Activated CD4-positive, CD25-positive, alpha-beta regulatory T cell (primary cell): ENCODE measurements around the gene TROAP.

ENCODE experiments used
- DNase-seq, 4 experiments: peaks; one replicate each; lab custom pipeline; 2025; lab: John Stamatoyannopoulos, UW

The TROAP gene

DNA sequence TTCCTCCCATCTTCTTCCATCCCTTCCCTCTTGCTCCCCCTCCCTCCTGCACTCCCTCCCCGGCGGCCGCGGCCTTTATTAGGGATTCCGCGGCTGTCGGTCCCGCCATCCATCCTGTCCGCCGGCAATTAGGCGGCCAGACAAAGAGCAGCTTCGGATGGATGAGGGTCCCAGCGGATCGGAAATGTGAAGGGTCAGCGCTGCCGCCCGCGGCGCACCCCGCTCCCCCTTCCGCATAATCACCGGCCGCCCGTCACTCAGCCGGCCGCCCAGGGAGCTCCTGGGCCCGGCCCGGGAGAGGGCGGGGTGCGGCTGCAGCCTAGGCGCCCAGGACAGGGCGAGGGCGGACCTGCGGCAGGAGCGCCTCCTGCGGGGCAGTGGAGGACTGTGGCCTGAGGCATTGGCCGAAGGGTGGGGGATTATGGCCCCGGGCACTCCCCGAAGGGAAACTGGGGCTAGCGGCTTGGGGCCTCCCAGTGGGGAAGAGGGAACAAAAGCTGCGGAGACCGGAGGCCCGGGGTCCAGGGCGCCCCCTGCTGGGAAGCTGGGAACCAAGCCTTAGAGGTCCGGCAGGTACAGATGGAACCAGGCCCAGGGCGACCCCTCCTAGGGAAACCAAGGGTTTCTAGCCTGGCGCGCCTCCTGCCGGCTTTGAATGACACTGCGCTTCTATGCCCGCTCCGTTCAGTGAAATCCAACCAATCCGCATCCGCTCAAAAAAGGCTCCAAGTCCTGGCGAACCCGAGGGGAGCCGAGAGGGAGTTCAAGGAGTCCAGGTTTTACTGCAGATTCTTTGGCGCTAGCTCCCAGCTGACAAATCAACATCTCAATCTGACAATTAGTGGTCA is 19.2 kb downstream of the TROAP start:
- peak; percentile 38 to 73 (median 59) for DNase-seq

DNA sequence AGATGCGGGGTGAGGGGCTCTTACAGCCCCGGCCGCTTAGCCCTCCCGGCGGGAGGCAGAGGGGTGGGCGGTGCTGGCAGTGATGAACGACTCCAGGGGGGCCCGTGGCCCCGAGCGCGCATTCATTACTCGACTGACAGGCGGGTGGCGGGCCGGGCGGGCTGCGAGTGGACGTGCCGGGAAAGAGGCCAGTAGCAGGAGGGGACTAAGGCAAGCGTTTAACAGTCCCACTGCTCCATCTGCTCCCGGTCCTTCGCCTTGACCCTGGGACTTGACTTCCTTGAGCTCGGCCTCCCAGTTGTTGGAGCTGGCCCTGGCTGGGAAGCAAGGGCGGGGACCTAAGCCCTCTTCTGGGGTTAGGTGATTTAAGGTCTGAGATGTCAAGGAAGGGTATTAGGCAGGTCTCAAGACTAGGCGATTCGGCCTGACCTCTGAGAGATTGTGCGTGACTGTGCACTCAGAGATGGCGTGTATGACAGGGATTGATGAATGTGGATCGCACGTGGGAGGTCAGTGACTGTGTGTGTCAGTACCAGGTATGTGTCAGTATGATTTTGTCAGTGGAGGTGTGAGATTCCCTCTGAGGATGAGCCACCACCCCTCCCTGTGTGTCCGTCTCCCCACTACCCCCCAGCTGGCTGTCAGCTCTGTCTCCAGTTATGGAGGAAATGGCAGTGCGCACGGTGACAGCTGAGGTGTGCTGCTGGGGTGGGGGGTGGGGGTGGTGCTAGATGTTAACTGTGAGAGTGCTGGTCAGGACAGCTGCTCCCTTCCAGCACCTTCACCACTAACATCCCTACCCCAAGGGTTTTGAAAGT is 20.1 kb downstream of the TROAP start:
- no peak for DNase-seq

DNA sequence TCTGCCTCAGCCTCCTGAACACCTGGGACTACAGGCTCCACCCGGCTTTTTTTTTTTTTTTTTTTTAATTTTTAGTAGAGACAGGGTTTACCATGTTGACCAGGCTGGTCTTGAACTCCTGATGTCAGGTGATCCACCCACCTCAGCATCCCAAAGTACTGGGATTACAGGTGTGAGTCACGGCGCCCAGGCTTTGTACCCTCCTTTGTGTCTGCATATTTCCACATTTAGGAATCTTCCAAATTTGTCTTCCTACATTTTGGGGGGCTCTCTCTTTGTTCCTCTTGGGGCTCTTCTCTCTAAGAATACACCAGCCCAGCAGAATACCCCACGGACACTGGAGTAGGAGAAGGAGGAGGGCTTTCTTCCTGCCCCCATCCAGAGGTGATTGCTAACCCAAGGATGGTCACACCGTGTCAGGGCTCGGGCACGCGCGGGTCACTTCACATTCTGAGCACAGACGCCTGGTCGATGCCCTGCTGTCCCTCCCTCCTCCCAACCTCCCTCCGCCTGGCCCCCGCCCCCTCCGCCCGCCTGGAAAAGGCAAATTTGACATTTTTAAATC is 21.5 kb downstream of the TROAP start:
- DNase-seq, result no peak

DNA sequence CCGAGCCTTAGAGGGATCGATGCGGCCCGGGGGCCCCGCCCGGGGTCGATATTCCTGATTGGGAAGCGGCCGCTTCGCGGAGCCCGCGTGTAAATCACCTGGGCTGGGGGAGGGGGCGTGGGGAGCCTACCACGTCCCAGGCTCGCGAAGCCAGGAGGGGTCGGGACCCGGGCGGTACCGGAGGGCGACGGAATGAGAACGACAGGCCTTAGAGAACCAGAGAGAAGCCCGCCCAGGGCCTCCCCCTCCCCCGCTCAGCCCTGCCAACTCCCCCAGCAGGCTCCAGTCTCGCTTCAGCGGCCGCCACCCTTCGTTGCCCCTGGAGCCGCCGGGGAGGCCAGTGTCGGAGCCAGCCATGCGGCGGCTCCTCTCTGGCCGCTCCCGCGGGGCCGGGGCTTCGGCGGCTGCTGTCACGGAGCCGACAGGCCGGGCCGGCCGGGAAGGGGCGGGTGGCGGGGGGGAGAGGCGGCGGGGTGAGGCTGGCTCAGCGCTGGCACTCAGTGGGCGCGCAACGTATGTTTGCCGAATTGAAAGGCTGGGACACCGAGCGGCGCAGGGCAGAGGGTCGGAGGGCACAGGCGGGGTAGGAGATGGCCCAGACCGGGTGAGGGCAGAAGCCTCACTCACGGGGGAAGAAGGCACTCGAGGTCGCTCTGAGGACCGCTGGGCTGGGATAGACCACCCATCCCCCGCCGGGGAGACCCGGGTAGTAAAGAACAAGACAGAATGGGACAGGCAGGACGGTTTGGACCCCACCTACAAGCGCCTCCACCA is 22.2 kb downstream of the TROAP start:
- no peak for DNase-seq

DNA sequence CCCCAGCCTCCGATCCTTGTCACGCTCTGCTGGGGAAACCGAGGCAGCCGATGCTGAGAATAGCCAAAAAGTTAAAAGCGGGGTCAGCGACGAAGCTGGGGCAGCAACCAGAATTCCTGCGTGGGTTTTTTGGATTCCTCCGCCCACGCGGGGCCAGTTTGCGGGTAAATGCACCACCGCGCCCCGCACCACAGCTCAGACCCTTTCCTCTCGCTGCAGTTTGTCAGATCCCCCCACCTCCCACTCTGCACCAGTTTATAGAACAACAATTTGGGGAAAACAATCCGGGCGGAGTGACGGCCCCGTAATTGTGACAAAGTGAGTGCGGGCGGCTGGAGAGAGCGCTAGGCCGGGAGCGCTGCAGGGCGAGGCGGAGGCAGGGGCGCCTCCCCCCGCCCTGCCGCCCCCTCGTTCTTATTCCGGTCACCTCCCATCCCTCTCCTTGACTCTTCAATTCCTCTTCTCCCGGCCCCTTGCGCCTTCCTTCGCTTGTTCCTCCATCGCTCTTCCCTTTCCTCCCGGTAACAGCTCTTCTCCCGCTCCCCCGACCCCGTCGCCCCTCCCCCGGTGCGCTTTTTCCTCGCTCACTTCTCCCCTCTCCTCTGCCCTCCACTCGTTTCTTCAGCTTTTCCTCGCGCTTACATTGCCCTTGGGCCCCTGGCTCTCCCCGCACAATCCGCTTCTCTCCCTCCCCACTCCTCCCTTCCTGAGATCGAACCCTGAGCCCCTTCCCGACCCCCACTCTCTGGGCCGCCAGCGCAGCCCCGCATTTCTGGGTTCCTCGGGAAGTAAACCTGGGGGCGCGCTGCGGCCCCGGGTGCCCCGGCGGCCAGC is 23.0 kb downstream of the TROAP start:
- no peak for DNase-seq

DNA sequence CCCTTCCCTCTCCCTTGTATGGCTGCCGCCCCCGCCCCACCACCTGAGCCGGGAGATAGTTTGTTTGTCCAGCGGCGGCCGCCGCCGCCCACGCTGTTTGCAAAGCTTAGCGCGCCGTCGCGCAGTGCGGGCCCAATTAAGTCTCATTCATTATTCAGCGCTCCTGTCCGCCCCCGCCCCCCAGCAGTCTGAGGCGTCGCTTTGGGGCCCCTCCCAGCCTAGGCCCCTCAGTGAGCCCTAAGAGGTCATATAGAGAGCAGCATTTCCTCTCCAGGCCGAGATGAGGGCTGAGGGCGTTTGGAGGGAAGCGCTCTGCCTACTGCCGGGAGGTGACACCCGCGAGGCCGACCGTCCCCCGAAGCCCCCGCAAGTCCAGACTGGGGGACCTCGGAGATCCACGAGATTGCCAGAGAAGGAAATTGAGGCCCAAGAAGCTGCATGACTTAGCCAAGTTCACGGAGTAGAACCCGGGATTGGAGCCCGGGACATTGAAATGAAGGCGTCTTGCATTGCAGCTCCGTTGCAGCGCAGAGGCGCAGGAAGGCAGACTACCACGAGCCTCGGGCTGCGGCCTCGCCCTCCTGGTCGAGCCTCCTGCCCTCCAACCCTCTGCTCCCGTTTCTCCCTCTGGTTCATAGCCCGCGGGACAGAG is 23.7 kb downstream of the TROAP start, which contains the start of gene DNAJC22:
Gene DNAJC22 (plus strand): TSS at position 230 of the 652 bp plus-strand sequence. CDS start 1,985 bp downstream, outside the sequence.
- no peak for DNase-seq

DNA sequence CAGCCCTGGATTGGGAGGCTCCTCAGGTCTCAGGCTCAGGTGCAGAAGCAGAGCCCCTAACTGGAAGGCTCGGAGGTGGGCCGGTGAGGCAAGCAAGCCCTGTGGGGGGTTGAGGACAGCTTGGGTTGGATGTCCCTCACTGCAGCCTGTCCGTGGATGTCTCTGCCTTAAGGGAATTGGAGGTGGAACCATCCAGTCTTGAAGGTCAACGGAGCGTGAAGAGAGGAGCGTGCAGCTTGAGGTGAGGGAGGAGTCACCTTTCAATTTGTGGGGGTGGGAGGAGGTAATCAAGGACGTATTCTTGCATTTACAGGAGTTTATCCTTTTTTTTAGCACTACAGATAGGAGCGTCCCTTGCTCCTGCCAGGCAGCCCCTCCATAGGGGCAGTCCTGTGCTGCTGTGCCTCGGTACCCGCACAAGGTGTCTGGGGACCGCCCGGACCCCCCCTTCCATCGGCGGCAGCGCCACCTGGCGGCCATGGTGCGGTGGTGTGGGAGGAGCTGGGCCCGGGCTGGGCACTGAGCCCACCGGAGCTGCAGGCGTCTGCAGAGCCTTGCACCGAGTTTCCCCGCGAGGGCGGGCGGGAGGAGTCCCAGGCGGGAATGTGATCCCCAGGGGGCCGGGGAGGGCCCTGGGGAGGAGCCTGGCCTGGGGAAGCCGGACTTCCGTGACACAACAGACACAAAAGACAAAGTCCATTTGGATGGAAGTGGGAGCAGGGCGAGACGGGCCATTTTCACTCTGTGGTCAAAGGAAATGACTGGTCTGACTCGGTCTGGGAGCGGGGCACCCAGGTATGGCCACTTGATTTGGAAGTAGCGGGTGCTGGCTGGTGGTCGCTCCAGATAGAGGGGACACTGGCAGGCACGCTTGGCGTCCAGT is 24.5 kb downstream of the TROAP start:
- peak; percentile 63 to 74 (median 68) for DNase-seq

DNA sequence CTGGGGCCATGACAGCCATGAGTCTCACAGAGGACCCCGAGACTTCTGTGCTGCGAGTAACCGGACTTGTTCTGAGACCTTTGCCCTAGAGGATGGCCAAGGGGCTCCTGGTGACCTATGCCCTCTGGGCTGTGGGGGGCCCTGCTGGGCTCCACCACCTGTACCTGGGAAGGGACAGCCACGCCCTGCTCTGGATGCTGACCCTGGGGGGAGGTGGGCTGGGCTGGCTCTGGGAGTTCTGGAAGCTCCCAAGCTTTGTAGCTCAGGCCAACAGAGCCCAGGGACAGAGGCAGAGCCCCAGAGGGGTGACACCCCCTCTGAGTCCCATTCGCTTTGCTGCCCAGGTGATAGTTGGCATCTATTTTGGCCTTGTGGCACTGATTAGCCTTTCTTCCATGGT is 25.7 kb downstream of the TROAP start:
- no peak for DNase-seq

DNA sequence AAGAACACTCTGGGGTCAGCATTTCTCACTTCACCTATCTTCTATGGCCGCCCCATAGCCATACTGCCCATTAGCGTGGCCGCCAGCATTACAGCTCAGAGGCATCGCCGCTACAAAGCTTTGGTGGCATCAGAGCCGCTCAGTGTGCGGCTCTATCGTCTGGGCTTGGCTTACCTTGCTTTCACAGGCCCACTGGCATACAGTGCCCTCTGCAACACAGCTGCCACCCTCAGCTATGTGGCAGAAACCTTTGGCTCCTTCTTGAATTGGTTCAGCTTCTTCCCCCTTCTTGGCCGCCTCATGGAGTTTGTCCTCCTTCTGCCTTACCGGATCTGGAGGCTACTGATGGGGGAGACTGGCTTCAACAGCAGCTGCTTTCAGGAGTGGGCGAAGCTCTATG is 26.2 kb downstream of the TROAP start:
- DNase-seq, result no peak

DNA sequence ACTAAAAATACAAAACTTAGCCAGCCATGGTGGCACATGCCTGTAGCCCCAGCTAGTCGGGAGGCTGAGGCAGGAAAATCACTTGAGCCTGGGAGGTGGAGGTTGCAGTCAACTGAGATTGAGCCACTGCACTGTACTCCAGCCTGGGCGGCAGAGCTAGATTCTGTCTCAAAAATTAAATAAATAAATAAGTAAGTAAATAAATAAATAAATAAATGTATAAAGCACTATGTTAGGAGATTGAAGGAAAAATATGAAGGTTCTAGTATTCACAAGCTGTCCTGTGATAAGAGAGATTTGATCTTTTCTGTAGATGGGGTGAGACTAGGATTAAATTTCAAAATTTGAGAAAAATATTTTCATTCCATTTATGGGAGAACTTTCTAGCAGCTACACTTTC is 29.3 kb downstream of the TROAP start:
- no peak for DNase-seq

DNA sequence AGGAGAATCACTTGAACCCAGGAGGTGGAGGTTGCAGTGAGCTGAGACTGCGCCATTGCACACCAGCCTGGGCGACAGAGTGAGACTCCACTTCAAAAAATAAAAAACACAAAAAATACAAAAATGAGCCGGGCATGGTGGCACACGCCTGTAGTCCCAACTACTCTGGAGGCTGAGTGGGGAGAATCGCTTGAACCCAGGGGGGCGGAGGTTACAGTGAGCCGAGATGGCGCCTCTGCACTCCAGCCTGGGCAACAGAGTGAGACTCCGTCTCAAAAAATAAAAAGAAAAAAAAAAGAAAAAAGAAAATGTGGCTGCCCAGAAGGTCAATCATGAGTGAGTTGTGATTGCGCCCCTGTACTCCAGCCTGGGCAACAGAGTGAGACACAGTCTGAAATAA is 32.9 kb downstream of the TROAP start:
- DNase-seq, result no peak

DNA sequence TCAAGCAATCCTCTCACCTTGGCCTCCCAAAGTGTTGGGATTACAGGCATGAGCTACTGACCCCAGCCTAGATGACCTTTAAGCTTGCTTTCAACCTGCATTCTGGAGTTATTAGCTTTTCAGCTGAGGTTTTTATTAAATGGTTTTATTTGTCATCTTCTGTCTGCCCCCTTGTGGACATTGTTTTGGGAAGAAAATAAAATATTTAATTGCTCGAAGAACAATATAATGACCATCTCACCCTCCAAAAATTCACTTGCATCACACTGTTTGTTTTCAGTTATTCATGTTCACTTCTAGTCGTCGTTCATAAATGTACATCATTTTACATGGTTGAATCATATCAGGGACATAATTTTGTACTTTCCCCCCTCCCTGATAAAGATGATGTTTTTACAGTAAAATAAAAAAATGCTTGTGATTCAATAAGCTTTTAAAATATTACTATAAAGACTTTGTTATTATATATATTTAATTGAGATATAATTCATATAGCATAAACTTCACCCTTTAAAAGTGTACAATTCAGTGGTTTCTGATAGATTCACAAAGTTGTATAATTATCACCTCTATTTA is 34.1 kb downstream of the TROAP start:
- no peak for DNase-seq

DNA sequence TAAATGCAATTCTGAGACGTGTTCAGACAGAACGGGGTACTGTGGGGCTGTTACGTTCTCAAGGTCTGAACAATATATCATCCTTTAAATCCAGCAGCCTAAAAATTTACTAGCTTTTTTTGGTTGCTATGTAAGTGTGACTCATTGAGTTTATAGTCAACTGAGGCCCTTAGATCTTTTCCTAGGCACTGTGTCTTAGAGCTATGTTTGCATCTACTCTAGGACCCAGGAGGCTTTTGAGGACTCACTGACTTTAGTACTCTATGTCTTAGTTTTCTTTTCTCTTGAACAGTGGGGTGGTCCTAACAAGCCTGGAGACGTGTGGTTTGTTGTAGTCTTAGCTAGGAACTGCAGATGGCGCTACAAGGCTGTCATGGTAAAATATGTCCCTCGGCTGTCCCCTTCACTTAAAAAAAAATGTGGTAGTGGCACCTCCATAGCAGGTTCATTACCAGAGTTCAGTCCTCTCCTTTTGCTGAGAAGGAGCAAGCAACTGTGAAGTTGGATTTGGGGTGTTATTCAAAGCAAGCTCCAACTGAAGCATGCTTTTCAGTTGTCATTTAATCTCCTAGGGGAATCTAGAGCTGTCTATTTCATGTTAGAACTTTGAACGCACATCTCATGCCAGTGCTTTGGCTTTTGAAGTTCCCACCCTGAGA is 35.6 kb downstream of the TROAP start:
- no peak for DNase-seq

DNA sequence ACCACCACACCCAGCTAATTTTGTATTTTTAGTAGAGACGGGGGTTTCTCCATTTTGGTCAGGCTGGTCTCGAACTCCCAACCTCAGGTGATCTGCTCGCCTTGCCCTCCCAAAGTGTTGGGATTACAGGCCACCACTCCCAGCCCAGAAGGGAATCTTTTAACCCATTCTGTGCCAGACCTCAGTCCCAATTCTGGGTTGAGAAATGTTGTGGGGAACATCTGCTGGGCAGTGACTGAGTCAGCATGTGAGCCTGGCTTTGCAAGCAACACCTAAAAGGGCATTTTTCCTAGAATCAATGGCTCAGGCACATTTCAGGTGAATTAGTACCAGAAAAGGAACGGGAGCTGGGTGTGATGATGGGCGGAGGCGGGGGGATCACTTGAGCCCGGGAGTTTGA is 36.6 kb downstream of the TROAP start:
- no peak for DNase-seq

DNA sequence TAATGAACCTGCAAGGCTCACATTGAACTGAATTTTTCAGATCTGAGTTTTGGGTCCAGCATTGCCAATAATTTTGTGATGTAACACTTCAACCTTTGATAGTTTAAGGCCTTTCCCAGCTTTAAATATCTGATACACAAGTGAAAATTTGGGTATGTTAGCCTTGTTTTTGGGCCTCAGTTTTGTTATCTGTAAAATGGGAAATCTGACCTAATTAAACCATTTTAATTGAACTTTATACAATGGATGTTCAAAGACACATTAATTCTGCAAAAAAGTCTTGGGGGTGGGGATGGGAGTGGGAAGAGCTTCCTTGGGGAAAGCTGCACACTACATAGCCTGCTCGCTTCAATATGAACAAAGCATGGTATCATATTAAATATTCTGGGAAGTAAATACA is 39.0 kb downstream of the TROAP start:
- no peak for DNase-seq

DNA sequence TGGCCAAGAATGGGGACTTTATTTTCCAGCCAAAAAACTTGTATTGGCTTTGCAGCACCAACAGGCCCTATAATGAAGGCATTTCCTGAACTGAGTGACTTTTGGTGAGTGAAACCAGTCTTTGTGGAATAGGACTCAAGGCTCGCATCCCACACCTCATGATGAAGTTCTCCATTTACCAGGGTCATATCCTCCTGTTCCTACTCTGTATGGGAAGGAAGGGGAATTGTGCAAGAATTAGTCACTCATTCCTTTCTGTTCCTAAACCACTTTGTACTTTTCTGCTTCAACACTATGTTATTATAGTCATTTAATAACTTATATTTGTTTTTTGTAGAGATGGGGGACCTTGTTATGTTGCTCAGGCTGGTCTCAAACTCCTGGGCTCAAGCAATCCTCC is 41.9 kb downstream of the TROAP start:
- no peak for DNase-seq

DNA sequence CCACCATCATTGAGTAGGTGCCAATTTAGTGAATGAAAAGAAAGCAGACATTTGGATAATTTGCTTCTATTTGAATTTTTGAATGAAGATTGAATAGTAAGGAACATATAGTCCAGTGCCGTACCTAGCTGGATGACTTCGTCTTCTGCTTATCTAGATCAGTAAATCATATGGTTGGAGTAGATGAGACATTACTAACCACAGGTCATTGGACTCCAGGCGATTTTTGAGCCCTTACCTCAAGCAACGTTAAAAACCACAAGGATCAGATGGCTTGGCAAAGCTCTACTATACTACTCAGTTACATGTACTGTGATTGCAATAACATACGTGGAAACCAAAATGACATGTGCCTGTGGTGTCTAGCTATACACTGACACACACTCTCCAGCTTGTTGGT is 42.5 kb downstream of the TROAP start:
- no peak for DNase-seq

DNA sequence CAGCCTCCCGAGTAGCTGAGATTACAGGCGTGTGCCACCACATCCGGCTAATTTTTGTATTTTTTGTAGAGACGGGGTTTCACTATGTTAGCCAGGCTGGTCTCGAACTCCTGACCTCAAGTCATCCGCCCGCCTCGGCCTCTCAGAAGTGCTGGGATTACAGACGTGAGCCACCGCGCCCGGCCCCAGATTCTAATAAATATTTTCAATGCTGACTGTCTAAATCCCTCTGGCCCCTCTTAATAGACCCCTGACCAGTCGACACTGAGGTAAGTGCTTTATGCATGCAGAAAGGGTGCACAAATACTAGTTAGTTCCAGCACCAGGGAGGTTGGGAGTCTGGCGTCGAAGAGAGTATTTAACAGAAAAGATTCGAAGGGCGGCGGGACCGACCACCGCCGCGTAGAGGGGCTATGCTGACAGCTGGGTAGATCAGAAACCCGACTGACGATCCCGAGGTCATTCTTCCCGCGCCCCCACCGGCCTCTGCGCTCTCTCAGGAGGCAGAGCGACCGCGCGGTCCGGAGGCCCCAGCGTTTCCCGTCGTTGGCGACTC is 43.1 kb downstream of the TROAP start:
- DNase-seq, result no peak
